Heart left ventricle (tissue), 16 donors: ENCODE results near the gene ACADL. TPM values are rescaled to one million over a fixed set of nuclear protein-coding genes. Genes with fewer than 3 reads are reported as not detected.

Experiments used
- ATAC-seq, 4 donors: fragments of 200-7000 bp; cut with Tn5 transposase; one replicate each; pipeline ENCODE4 v1.9.1; 2020 to 2022; ENCODE audit warnings: moderate library complexity in 4 of 4, mild to moderate bottlenecking in 3 of 4, moderate number of reproducible peaks in 1 of 4
- DNase-seq, 5 donors: peaks; one replicate each; pipeline ENCODE4 v3.0.0-alpha.2; 2020
- H3K27ac ChIP-seq, 12 donors: fragments of 200-600 bp; sonication (generic) in 4 of 12; one replicate each; pipeline versions ENCODE4 v1.5.0 to v1.8.0; 2016 to 2022; ENCODE audit warnings: mild to moderate bottlenecking in 2 of 12
- H3K27me3 ChIP-seq, 9 donors: fragments of 200-600 bp; sonication (generic) in 2 of 9; one replicate each; pipeline versions ENCODE4 v1.5.1 to v1.8.0; 2016 to 2022; ENCODE audit warnings: mild to moderate bottlenecking in 3 of 9
- H3K36me3 ChIP-seq, 9 donors: fragments of 200-600 bp; sonication (generic) in 2 of 9; one replicate each; pipeline versions ENCODE4 v1.5.0 to v1.8.0; 2018 to 2022; ENCODE audit warnings: mild to moderate bottlenecking in 2 of 9
- H3K4me1 ChIP-seq, 12 donors: fragments of 200-600 bp; sonication (generic) in 4 of 12; one replicate each; pipeline versions ENCODE4 v1.5.0 to v1.8.0; 2016 to 2022; ENCODE audit warnings: mild to moderate bottlenecking in 3 of 12
- H3K4me3 ChIP-seq, 12 donors: fragments of 200-600 bp; sonication (generic) in 4 of 12; one replicate each; pipeline versions ENCODE4 v1.5.0 to v1.8.0; 2017 to 2022; ENCODE audit warnings: mild to moderate bottlenecking in 9 of 12, moderate library complexity in 4 of 12
- H3K9me3 ChIP-seq, 12 donors: fragments of 200-600 bp; sonication (generic) in 4 of 12; one replicate each; pipeline versions ENCODE4 v1.5.0 to v1.8.0; 2016 to 2022; ENCODE audit warnings: mild to moderate bottlenecking in 1 of 12
- CTCF ChIP-seq, 12 donors: fragments of 200-600 bp; sonication (generic) in 4 of 12; IDR thresholded peaks; one replicate each; pipeline versions ENCODE4 v1.5.0 to v1.8.0; 2018 to 2022; ENCODE audit warnings: antibody characterized with exemption in 12 of 12, mild to moderate bottlenecking in 5 of 12
- POLR2A ChIP-seq, 2 donors: fragments of 450-650 bp; IDR thresholded peaks; one replicate each; pipeline ENCODE4 v1.6.1; 2017; ENCODE audit warnings: antibody characterized with exemption in 2 of 2, mild to moderate bottlenecking in 2 of 2, moderate library complexity in 2 of 2
- WGBS, 4 donors: extraction: QIAGEN DNeasy Blood & Tissue Kit in 2 of 4; methylation state at CpG; one replicate each; pipeline versions ENCODE4 v1.1.5 to v1.1.7; 2013 to 2018; 5-methylcytosine and 5-hydroxymethylcytosine counted together
- intact Hi-C, 10 donors: fragments of 100-400 bp; cut with DNase I; formaldehyde crosslinking; loops; one replicate each; pipeline versions ENCODE4 v1.11.1 to v1.14.2; 2022
- polyA plus RNA-seq, 2 donors: library from polyadenylated mRNA; stranded (reverse); fragments of 200-250 nt; gene quantifications; one replicate each; pipeline ENCODE4 v1.2.3, GENCODE V29; 2013
- total RNA-seq, 9 donors: library from RNA; depleted of rRNA in 2 of 9; stranded (reverse); fragments of >200 nt in 2 of 9; fragmentation: NEBNext Ultra II Directional in 3 of 9; extraction: Animal tissue kit (Norgen Biotek cat#: 25700) in 3 of 9; gene quantifications; one replicate each; pipeline versions ENCODE4 v1.1.0 to v1.2.4, GENCODE V29; 2016 to 2023
- donor health status: ischemic (EF 13 %, LVEDD 7.1; RV severe dilation, severe dysfunction).
- donor health status: healthy with polysubstance abuse.
- donor health status: DM: no; HTN: yes; CAD: no.
- donor health status: DM: no; HTN: no; CAD: no.
- donor health status: ischemic (EF 25% LVEDD 6.9; RV normal size, moderate dysfunction).
- donor health status: ischemic (EF 25% LVEDD 5.7; RV mildly dilated, moderate dysfunction).
- donor health status: healthy.
- donor health status: DM: yes; HTN: yes; CAD: no.
- donor health status: ischemic (EF 35%, LVEDD 5.7; RV mildly dilated, moderate dysfunction).
- donor health status: nonischemic (EF 11% LVEDD 7.7; RV severe dilation, severe dysfunction).
- donor health status: DM: yes; HTN: yes; CAD: no.
- donor health status: PGD.
- donor health status: ischemic (EF 29% LVEDD 5.4; RV normal size, mild dysfunction).
- donor health status: nonischemic (EF 23%, LVEDD 6.1; RV moderate dilation, normal function).

Gene ACADL
- total and polyA plus RNA-seq, 11 donors: 0.21 to 2.8 (median 0.49) TPM

DNA sequence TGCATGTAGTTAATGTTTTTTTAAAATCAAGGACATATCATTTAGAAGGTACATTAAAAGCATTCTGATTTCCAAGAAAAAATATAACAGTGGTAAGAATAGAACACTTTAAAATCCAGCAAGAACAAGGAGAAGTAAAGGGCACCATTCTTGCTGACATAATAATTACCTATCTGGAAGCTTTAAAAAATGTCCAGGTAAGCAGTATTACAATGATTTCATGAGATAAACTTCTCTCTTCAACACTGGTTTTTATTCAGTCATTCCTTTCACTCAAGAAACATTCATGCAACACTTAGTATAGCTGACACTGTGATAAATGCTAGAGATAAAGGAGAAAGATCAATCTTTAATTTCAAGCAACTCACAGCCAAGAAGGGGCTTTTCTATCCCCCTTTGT is 51.2 kb downstream of the ACADL start:
- ATAC-seq: no peak
- no peaks in the 10 kb centered on the region for H3K27me3 ChIP-seq
- no peaks in the 10 kb centered on the region for H3K36me3 ChIP-seq

GRCh38 chr2:210172219-210172575 is 53.0 kb downstream of the ACADL start:
- Histone ChIP-seq H3K36me3 (no peaks in the 10 kb centered on the region), H3K4me1 (peaks cover 2 to 34% (median 19%) of the 10 kb centered on the region in 12 donors), H3K9me3 (peaks cover 0 to 3% (median 0%) of the 10 kb centered on the region in 12 donors), H3K27me3 (no peaks in the 10 kb centered on the region), H3K27ac (peak overlapping the region; percentile 97 to 100 (median 99)), H3K4me3 (peak overlapping the region; percentile 52 to 97 (median 88))
- 2 to 6% (median 4%) methylated on average over 8 of the region's 8 CpGs for WGBS, 4 donors
- no peak for DNase-seq
- intact Hi-C loops: loop anchor here in 5 of 10 donors (2.0 to 5.0 kb wide), 2 partner anchors 169 to 170 kb away; partner anchors contain the start of gene RPE (in 5 of the 5)
- ATAC-seq: no peak
- TF ChIP-seq POLR2A (IDR thresholded peaks at IDR 0.05) (no peak), CTCF (IDR thresholded peaks at IDR 0.05) (no peak)

More for the DNA sequence above, 51.2 kb downstream of the ACADL start:
- Histone ChIP-seq H3K9me3 (peaks cover 0 to 5% (median 0%) of the 10 kb centered on the region in 12 donors), H3K4me3 (no peak overlapping the region), H3K4me1 (peaks cover 0 to 15% (median 3%) of the 10 kb centered on the region in 12 donors), H3K27ac (no peak overlapping the region)
- TF ChIP-seq POLR2A (IDR thresholded peaks at IDR 0.05) (no peak), CTCF (IDR thresholded peaks at IDR 0.05) (no peak)
- no peak for DNase-seq
- intact Hi-C loops: loop anchor here in 4 of 10 donors (5.0 kb wide), 1 partner anchor 172 kb away; the partner anchor contains the start of gene RPE (in 4 of the 4)

DNA sequence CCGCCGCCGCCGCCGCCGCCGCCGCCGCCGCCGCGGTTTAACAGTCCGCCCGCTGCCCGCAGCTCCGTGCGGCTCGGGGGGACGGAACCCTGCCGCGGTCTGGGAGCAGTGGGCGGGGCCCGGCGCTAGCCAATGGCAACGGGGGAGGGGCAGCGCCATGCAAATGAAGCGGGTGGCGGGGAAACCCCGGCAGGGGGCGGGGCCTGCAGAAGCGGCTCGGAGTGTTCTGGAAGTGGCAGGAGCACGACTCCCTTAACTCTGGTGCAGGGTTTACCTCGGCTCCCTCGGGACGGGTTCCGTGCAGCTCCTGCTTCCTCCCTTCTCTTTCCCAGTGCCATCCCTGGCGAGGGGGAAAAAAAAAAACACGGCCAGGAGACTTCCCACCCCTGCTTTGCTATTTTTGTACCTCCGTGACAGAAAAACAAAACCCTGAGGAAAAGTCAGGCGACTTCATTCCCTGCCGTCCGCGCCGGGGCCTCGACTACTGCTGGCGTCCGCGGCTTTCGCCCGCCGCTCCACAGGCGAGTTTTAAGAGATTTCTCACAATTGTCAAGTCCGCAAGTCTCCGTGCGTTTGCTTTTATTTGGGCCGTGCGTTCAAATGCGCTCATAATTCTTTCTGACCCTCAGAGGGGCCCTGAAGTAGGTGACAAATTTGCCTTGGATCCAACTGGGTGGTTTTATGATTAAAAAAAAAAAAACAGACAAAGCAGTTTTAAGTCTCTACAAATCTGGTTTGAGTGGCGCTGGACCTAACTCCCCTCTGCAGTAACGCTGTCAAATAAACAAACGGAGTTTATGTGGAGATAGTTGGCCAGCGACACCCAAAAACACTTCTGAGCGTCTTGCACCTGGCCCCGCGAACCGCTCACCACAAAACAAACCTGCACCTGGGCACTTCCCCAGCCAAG is 53.7 kb downstream of the ACADL start, which contains the start of gene KANSL1L:
TSS of gene KANSL1L (minus strand) at position 101 of the 910 bp plus-strand sequence. CDS start 16,827 bp downstream, outside the sequence.
- DNase-seq (peak; percentile 99 to 100 (median 99)), ATAC-seq (peak; percentile 91 to 97 (median 94))
- Histone ChIP-seq H3K9me3 (no peaks in the 10 kb centered on the region), H3K4me1 (peaks cover 3 to 40% (median 26%) of the 10 kb centered on the region in 12 donors), H3K27ac (peak within 1 kb of the TSS; percentile 97 to 100 (median 99)), H3K27me3 (no peaks in the 10 kb centered on the region), H3K36me3 (no peaks in the 10 kb centered on the region), H3K4me3 (peak within 1 kb of the TSS; percentile 74 to 97 (median 90))
- 0 to 1% (median 0%) methylated on average over 34 to 67 of the region's 67 CpGs for WGBS, 4 donors
- TF ChIP-seq CTCF (IDR thresholded peaks at IDR 0.05) (peak in 2 of 12 donors; percentile 4 to 9), POLR2A (IDR thresholded peaks at IDR 0.05) (peak; percentile 65 to 88)
- intact Hi-C loops: loop anchor here in 7 of 10 donors (1.0 to 5.0 kb wide), 3 partner anchors 169 kb away; partner anchors contain the start of gene RPE (in 7 of the 7)
